Measurements from ENCODE around the gene RYR2.
"Not testable (repeated sequence)": the region's sequence is repeated elsewhere in the genome, so short reads cannot be mapped to it uniquely, and the experiment has no call there.

Gene RYR2

DNA sequence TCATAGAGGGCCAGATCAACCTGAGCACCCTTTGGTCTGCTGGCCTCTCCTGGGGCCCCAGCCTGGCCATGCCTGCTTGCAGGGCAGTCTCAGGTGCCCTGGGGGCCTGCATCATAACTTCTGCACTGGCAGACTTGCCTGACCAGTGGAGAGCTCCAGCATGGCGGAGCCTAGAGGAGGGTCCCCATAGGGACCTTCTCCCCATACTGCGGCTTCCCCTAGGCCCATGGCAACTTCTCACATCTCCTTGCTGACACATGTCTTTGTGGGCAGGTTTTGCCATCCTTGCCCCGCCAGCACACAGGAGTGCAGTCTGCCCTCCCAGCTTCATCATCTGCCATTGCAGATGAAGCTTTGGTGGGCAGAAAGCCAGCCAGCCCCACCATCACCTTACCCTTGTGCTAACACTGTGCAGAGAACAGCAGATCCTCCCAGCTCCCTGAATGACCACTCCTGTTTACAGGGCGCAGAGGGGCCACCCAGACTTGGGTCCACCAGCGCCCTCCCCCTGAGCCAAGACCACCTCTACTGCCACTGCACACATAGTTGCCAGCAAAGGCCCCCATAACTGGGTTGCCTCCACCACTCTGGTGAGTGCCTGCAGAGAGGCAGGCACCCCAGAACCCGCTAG, 797.0 kb downstream of the RYR2 start:
- TF ChIP-seq, protein P1, sequence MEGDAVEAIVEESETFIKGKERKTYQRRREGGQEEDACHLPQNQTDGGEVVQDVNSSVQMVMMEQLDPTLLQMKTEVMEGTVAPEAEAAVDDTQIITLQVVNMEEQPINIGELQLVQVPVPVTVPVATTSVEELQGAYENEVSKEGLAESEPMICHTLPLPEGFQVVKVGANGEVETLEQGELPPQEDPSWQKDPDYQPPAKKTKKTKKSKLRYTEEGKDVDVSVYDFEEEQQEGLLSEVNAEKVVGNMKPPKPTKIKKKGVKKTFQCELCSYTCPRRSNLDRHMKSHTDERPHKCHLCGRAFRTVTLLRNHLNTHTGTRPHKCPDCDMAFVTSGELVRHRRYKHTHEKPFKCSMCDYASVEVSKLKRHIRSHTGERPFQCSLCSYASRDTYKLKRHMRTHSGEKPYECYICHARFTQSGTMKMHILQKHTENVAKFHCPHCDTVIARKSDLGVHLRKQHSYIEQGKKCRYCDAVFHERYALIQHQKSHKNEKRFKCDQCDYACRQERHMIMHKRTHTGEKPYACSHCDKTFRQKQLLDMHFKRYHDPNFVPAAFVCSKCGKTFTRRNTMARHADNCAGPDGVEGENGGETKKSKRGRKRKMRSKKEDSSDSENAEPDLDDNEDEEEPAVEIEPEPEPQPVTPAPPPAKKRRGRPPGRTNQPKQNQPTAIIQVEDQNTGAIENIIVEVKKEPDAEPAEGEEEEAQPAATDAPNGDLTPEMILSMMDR (IDR thresholded peaks at IDR 0.05; ENCODE audit: control extremely low read depth, extremely low read depth, low read depth, missing control alignments) = no peak
- no peak for DNase-seq (ENCODE audit: extremely low spot score)
- POLR2A ChIA-PET = no interaction called here
- CTCF ChIA-PET = interaction anchor here (1.3 kb wide), 1 partner anchor 12 kb away, joined by 4 read pairs; no protein-coding TSS in a partner anchor

DNA sequence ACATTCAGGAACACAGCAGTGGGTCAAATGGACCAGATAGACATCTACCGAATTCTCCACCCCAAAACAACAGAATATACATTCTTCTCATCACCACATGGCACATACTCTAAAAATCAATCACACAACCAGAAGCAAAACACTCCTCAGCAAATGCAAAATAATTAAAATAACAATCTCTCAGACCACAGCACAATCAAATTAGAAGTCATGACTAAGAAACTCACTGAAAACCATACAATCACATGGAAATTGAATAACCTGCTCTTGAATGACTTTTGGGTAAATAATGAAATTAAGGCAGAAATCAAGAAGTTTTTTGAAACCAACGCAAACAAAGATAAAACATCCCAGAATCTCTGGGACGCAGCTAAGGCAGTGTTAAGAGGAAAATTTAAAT, 799.5 kb downstream of the RYR2 start:
- no peak for DNase-seq (ENCODE audit: extremely low spot score)
- CTCF ChIA-PET = no interaction called here
- POLR2A ChIA-PET = no interaction called here
- TF ChIP-seq, protein P1 (IDR thresholded peaks at IDR 0.05; ENCODE audit: control extremely low read depth, extremely low read depth, low read depth, missing control alignments) = no peak

DNA sequence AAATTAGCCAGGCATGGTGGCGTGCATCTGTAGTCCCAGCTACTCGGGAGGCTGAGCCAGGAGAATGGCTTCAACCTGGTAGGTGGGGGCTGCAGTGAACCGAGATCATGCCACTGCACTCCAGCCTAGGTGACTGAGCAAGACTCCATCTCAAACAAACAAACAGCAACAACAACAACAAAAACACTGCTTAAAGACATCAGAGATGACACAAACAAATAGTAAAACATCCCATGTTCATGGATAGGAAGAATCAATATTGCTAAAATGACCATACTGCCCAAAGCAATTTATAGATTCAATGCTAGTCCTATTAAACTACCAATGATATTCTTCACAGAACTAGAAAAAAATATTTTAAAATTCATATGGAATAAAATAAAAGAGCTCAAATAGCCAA, 801.5 kb downstream of the RYR2 start:
- DNase-seq (ENCODE audit: extremely low spot score); CTCF ChIA-PET; POLR2A ChIA-PET: not testable (repeated sequence)

DNA sequence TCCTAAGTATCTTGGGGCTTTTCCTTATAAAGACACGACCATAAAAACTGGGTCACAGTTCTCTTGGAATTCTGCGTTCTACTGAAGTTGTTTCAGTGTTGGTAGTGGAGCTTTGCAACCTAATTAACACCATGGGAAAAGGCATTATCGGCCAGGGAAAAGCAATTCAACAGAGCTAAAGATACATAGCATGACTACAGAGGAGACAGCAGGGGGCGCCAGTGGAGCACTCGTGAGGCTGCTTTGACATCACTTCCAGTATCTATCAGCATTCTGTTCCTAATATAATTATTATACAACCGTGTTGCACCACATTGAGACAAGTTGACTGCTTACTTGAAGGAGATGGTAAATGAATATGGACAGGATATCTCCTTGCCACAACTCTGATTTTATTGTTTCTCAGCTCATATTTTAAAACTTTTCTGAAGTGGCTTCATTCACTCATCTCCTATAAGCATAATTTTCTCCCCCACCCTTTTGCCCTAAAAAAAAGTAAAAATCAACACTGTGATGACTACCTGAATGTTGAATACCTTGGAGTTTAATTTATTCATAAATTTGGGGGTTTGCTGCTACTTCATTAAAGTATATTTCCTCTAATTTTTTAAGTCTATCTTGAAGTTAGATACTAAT, 809.3 kb downstream of the RYR2 start:
- CTCF ChIA-PET = interaction anchor here (1.2 to 6.0 kb wide), 5 partner anchors 8 to 40 kb away, joined by 3 to 49 read pairs (median 5); no protein-coding TSS in a partner anchor
- peak; percentile 19 for DNase-seq (ENCODE audit: extremely low spot score)
- POLR2A ChIA-PET = no interaction called here
- TF ChIP-seq, protein P1 (IDR thresholded peaks at IDR 0.05; ENCODE audit: control extremely low read depth, extremely low read depth, low read depth, missing control alignments) = peak; percentile 40

DNA sequence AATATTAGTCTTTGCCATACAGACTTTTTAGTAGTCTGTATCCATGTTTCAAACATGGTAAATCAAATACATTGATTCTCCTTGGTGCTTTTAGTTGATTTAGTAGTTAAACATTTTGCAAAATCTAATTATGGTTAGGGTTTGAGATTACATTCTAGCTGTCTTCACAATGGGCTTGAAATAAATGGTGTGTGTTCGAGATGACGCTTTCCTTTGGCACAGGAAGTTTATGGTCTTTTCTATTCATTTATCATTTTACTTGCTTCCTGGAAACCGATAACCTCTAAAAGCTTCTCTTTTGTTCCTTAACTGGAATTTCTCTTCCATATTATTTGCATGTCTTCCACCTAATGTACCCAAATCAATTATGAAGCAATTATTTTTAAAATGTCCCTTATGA, 810.4 kb downstream of the RYR2 start:
- TF ChIP-seq, protein P1 (IDR thresholded peaks at IDR 0.05; ENCODE audit: control extremely low read depth, extremely low read depth, low read depth, missing control alignments) = no peak
- ChIA-PET CTCF (interaction anchor here (2.1 to 6.0 kb wide), 2 partner anchors 10 to 12 kb away, joined by 5 to 49 read pairs; no protein-coding TSS in a partner anchor), POLR2A (no interaction called here)
- no peak for DNase-seq (ENCODE audit: extremely low spot score)

DNA sequence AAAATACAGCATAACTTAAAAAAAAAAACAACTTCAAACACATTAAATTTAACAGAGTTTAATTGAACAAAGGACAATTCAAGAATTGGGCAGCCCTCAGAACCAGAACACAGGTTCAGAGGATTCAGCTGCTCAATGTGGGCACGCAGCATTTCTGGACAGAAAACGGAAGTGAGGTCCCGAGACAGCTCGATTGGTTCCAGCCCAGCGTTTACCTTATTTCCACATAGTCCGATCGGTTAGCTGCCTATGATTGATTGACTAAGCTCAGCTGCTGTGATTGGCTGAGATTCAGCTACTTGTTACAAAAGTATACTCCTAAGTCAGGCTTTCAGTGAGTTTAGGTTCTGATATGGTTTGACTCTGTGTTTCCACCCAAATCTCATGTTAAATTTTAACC, 815.5 kb downstream of the RYR2 start:
- CTCF ChIA-PET = no interaction called here
- POLR2A ChIA-PET = no interaction called here
- no peak for DNase-seq (ENCODE audit: extremely low spot score)
- TF ChIP-seq, protein P1 (IDR thresholded peaks at IDR 0.05; ENCODE audit: control extremely low read depth, extremely low read depth, low read depth, missing control alignments) = no peak

DNA sequence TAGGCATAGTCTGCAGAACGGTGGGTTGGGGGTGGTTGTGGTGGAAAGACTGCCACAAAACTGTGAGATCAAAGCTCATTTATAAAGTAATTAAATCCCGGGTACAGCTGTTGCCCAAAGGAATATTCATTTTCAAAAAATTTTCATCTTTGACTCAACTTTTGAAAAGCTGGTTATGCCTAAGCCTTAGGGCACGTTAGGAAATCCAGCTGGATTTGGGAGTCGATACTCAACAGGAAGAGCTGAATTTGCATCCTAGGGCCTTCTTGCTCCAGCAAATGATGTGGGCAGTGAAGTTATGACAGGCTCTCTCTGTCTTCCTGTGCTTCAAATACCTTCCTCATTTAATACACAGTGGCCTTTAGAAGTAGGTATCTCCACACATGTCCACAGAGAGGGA, 817.0 kb downstream of the RYR2 start:
- TF ChIP-seq, protein P1 (IDR thresholded peaks at IDR 0.05; ENCODE audit: control extremely low read depth, extremely low read depth, low read depth, missing control alignments) = no peak
- no peak for DNase-seq (ENCODE audit: extremely low spot score)
- ChIA-PET CTCF (interaction anchor here (1.4 to 1.7 kb wide), 4 partner anchors 8 to 25 kb away, joined by 3 to 6 read pairs (median 4); no protein-coding TSS in a partner anchor), POLR2A (no interaction called here)

All from GM10248 (cell line).